Adipocyte (in vitro differentiated cells): ENCODE data around the gene PHACTR2.
A peak's percentile ranks its signal among the peaks of the same experiment; 100 is the strongest.
"Not testable (repeated sequence)": the region's sequence is repeated elsewhere in the genome, so short reads cannot be mapped to it uniquely, and the experiment has no call there.

Source experiments
- DNase-seq: peaks from one replicate; pipeline ENCODE4 v3.0.0-alpha.2; 2015; ENCODE audit warnings: low read depth
- H3K27me3 ChIP-seq: replicated peaks from 2 replicates; pipeline ENCODE4 v1.7.0; 2013; ENCODE audit warnings: mild to moderate bottlenecking, low read length, moderate library complexity; ENCODE audit not compliant: control insufficient read depth, insufficient read depth
- H3K36me3 ChIP-seq: 2 replicates; pipeline ENCODE4 v1.7.0; 2013; ENCODE audit warnings: low read length, mild to moderate bottlenecking, moderate library complexity; ENCODE audit not compliant: control insufficient read depth, insufficient read depth, severe bottlenecking
- H3K4me1 ChIP-seq: 2 replicates; pipeline ENCODE4 v1.7.0; 2013; ENCODE audit warnings: mild to moderate bottlenecking, low read length, moderate library complexity; ENCODE audit not compliant: control insufficient read depth, insufficient read depth
- H3K4me3 ChIP-seq: 2 replicates; pipeline ENCODE4 v1.7.0; 2013; ENCODE audit warnings: mild to moderate bottlenecking, low read length, moderate library complexity
- H3K9ac ChIP-seq: 2 replicates; pipeline ENCODE4 v1.7.0; 2013; ENCODE audit warnings: mild to moderate bottlenecking, low read length, moderate library complexity
- H3K9me3 ChIP-seq: 2 replicates; pipeline ENCODE4 v1.7.0; 2013; ENCODE audit warnings: mild to moderate bottlenecking, low read length, moderate library complexity; ENCODE audit not compliant: control insufficient read depth

PHACTR2 gene

GRCh38 chr6:143773506-143774150 is 95.9 kb downstream of the PHACTR2 start:
- Histone ChIP-seq H3K36me3 (peaks cover 51% of the 10 kb centered on the region), H3K9me3 (no peaks in the 10 kb centered on the region), H3K4me3 (peak overlapping the region; percentile 74), H3K9ac (peak overlapping the region; percentile 76), H3K4me1 (peaks cover 39% of the 10 kb centered on the region), H3K27me3 (no peaks in the 10 kb centered on the region)
- DNase-seq: peak; percentile 87

GRCh38 chr6:143774347-143774746 is 96.6 kb downstream of the PHACTR2 start:
- no peaks in the 10 kb centered on the region for H3K27me3 ChIP-seq
- H3K4me3 ChIP-seq: peak overlapping the region; percentile 74
- no peaks in the 10 kb centered on the region for H3K9me3 ChIP-seq
- peak overlapping the region; percentile 18 for H3K9ac ChIP-seq
- DNase-seq: no peak
- peaks cover 39% of the 10 kb centered on the region for H3K4me1 ChIP-seq
- peaks cover 51% of the 10 kb centered on the region for H3K36me3 ChIP-seq

DNA sequence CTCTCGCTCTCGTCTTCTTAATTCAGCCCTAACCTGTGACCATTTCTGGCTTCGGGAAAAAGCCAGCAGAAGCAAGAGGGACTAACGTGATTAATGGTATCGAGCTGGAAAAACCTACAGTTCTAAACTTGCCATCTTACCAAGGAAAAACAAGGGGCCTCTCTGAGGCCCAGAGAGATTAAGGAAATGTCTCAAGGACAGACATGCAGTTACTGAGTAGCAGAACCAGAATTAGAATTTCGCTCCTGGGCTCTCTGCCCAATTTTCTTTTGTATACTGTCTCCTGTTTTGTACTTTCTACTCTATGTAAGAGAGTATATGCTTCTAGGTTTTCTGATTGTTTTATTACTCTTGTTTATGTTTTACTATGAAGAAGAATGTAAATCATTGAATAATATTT is 97.6 kb downstream of the PHACTR2 start:
- no peak overlapping the region for H3K9ac ChIP-seq
- DNase-seq: peak; percentile 38
- no peak overlapping the region for H3K4me3 ChIP-seq
- H3K4me1 ChIP-seq: peaks cover 39% of the 10 kb centered on the region
- no peaks in the 10 kb centered on the region for H3K9me3 ChIP-seq
- no peaks in the 10 kb centered on the region for H3K27me3 ChIP-seq
- peaks cover 48% of the 10 kb centered on the region for H3K36me3 ChIP-seq

- Histone ChIP-seq H3K9me3 (no peaks in the 10 kb centered on the region), H3K4me3 (no peak overlapping the region), H3K9ac (no peak overlapping the region), H3K4me1 (peaks cover 22% of the 10 kb centered on the region), H3K36me3 (peaks cover 72% of the 10 kb centered on the region), H3K27me3 (no peaks in the 10 kb centered on the region)
- DNase-seq: no peak
These were observed 101.2 kb downstream of the PHACTR2 start for GRCh38 chr6:143778926-143779325.

- H3K9me3 ChIP-seq: peaks cover 14% of the 10 kb centered on the region
- no peaks in the 10 kb centered on the region for H3K27me3 ChIP-seq
- DNase-seq: peak; percentile 84
- peaks cover 85% of the 10 kb centered on the region for H3K36me3 ChIP-seq
- peak overlapping the region; percentile 10 for H3K9ac ChIP-seq
- H3K4me1 ChIP-seq: peaks cover 5% of the 10 kb centered on the region
- H3K4me3 ChIP-seq: no peak overlapping the region
These were observed 104.7 kb downstream of the PHACTR2 start for GRCh38 chr6:143782481-143782880.

DNA sequence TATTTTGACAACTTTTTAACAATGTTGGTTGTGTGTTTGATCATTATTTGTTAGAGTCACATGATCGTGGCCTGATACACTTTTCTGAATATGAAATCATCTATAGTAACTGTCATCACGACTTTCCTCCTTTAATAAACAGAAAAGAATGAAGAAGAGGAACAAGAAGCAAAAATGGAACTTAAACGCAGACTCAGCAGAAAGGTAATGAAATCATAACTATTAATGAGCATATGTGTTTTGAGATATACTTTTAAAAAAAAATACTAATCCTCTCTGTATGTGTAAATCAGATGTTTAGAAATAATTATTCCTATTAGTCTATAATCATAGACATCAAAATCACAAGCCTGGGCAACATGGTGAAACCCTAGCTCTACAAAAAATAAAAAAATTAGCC is 105.3 kb downstream of the PHACTR2 start:
- Histone ChIP-seq H3K4me1 (peaks cover 5% of the 10 kb centered on the region), H3K36me3 (peaks cover 85% of the 10 kb centered on the region), H3K9me3 (peaks cover 14% of the 10 kb centered on the region), H3K4me3 (no peak overlapping the region), H3K27me3 (no peaks in the 10 kb centered on the region), H3K9ac (no peak overlapping the region)
- no peak for DNase-seq

DNA sequence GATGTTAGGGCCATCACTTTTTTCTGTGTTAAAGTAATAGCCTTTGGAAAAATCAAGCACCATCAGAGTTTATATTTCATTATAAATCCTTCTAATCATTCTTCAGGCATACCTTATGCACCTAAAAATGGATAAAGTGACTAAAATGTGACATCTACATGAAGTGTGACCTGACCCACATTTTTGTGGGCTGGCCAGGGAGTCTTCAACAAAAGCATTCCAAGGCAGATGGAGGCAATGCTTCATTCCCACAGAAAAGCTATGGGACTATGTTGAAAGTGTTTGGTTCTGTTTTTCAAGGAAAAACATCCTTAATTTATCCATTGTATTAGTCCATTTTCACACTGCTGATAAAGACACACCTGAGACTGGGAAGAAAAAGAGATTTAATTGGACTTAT is 106.6 kb downstream of the PHACTR2 start:
- H3K4me3 ChIP-seq: no peak overlapping the region
- no peaks in the 10 kb centered on the region for H3K27me3 ChIP-seq
- peaks cover 14% of the 10 kb centered on the region for H3K9me3 ChIP-seq
- peaks cover 83% of the 10 kb centered on the region for H3K36me3 ChIP-seq
- H3K4me1 ChIP-seq: peaks cover 5% of the 10 kb centered on the region
- DNase-seq: peak; percentile 17
- H3K9ac ChIP-seq: no peak overlapping the region

- not testable (repeated sequence) for DNase-seq, H3K4me3 ChIP-seq, H3K9ac ChIP-seq, H3K27me3 ChIP-seq, H3K4me1 ChIP-seq
- peaks cover 88% of the 10 kb centered on the region for H3K36me3 ChIP-seq
- peaks cover 14% of the 10 kb centered on the region for H3K9me3 ChIP-seq
These were observed 108.6 kb downstream of the PHACTR2 start for GRCh38 chr6:143786371-143786770.

- Histone ChIP-seq H3K36me3 (peaks cover 59% of the 10 kb centered on the region), H3K27me3 (no peaks in the 10 kb centered on the region), H3K4me3 (no peak overlapping the region), H3K9me3 (peaks cover 9% of the 10 kb centered on the region), H3K9ac (no peak overlapping the region), H3K4me1 (no peaks in the 10 kb centered on the region)
- no peak for DNase-seq
These were observed 114.9 kb downstream of the PHACTR2 start for GRCh38 chr6:143792402-143793279.

- Histone ChIP-seq H3K4me1 (no peaks in the 10 kb centered on the region), H3K4me3 (no peak overlapping the region), H3K9me3 (peaks cover 9% of the 10 kb centered on the region), H3K9ac (no peak overlapping the region), H3K36me3 (peaks cover 55% of the 10 kb centered on the region), H3K27me3 (no peaks in the 10 kb centered on the region)
- no peak for DNase-seq
These were observed 115.5 kb downstream of the PHACTR2 start for GRCh38 chr6:143793280-143793619.

DNA sequence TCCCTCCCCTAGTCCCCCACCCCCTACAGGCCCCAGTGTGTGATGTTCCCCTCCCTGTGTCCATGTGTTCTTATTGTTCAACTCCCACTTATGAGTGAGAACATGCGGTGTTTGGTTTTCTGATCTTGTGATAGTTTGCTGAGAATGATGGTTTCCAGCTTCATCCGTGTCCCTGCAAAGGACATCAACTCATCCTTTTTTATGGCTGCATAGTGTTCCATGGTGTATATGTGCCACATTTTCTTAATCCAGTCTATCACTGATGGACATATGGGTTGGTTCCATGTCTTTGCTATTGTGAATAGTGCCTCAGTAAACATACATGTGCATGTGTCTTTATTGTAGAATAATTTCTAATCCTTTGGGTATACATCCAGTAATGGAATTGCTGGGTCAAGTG is 118.8 kb downstream of the PHACTR2 start:
- H3K36me3 ChIP-seq: peaks cover 22% of the 10 kb centered on the region

More for the DNA sequence above, 118.8 kb downstream of the PHACTR2 start:
- not testable (repeated sequence) for DNase-seq, H3K27me3 ChIP-seq, H3K4me3 ChIP-seq, H3K4me1 ChIP-seq, H3K9ac ChIP-seq
- peaks cover 11% of the 10 kb centered on the region for H3K9me3 ChIP-seq
